Keratinocyte (primary cell): ENCODE data around the gene GAB4.

Experiments used
- EZH2 ChIP-seq: IDR thresholded peaks from one replicate; pipeline ENCODE4 v1.6.1; 2012; ENCODE audit warnings: inconsistent platforms, mild to moderate bottlenecking, low read length, moderate library complexity
- TF ChIP-seq, protein P1 (sequence below), 3 experiments: IDR thresholded peaks in 1 of 3; conservative IDR thresholded peaks in 1 of 3; optimal IDR thresholded peaks in 1 of 3; 2 replicates in 2 of 3; 3 replicates in 1 of 3; pipeline versions ENCODE3 to v1.5.1; 2011; ENCODE audit warnings: low read length in 3 of 3, mild to moderate bottlenecking in 3 of 3, moderate library complexity in 2 of 3, control low read depth in 1 of 3, inconsistent platforms in 1 of 3; ENCODE audit not compliant: insufficient read depth in 2 of 3; ENCODE audit errors: extremely low read depth in 1 of 3

DNA sequence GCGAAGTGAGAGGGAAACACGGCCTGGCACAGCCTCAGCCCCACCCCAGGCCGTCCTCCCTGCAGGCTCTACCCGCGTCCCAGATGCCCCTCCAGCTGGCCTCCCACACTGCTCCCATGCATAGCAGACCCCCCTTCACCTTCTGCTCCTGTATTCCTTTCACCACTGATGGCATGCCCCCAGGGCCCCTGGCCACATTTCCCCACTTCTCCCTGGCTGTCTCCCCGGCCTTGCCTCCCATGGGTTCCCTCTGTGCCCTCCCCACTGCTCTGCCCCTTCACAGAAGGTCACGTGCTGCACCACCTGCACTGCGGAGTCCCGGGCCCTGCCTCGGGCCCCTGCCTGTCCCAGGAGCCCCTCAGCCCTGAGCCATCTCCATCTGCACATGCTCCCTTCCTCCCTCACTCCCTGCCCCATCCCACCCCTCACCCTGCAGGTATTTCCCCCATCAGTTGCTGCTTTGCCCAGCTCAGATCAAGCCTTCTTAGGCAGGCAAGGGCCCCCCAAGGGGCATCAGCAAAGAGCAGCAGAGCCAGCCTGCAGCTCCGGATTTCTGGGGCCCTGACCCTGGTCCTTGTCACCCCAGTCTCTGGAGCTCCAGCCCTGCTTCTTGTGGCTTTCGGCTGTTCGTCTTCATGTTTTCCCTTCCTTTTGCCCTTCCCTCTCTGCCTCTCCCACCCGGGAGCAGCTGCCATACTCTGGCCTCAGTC lies 46.4 kb downstream of the GAB4 start:
- TF ChIP-seq, protein P1, sequence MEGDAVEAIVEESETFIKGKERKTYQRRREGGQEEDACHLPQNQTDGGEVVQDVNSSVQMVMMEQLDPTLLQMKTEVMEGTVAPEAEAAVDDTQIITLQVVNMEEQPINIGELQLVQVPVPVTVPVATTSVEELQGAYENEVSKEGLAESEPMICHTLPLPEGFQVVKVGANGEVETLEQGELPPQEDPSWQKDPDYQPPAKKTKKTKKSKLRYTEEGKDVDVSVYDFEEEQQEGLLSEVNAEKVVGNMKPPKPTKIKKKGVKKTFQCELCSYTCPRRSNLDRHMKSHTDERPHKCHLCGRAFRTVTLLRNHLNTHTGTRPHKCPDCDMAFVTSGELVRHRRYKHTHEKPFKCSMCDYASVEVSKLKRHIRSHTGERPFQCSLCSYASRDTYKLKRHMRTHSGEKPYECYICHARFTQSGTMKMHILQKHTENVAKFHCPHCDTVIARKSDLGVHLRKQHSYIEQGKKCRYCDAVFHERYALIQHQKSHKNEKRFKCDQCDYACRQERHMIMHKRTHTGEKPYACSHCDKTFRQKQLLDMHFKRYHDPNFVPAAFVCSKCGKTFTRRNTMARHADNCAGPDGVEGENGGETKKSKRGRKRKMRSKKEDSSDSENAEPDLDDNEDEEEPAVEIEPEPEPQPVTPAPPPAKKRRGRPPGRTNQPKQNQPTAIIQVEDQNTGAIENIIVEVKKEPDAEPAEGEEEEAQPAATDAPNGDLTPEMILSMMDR (optimal IDR thresholded peaks at IDR 0.05 in 1 of 3, IDR thresholded peaks at IDR 0.05 in 1 of 3, conservative IDR thresholded peaks at IDR 0.05 in 1 of 3; ENCODE audit: extremely low read depth in 1 of 3, insufficient read depth in 2 of 3, low read length in 3 of 3), result no peak
- no peak for TF ChIP-seq EZH2
